G401 (cell line): ENCODE results near the gene CNOT11. TPM values are rescaled to one million over a fixed set of nuclear protein-coding genes. Genes with fewer than 3 reads are reported as not detected.
"Not testable (repeated sequence)": the region's sequence is repeated elsewhere in the genome, so short reads cannot be mapped to it uniquely, and the experiment has no call there.

ENCODE experiments used
- DNase-seq: peaks from one replicate; pipeline ENCODE4 v3.0.0-alpha.2; 2015; ENCODE audit warnings: low spot score
- in situ Hi-C: cut with HindIII; loops from 2 replicates; pipeline ENCODE4 v1.10.0; 2016; ENCODE audit warnings: low sequenced_read_pairs, mixed read lengths
- total RNA-seq: library from RNA; depleted of rRNA; stranded (reverse); fragments of >200 nt; shearing (Covaris generic); gene quantifications from 2 replicates; pipeline ENCODE4 v1.2.3, GENCODE V29; 2014; rRNA removed

CNOT11 gene
- 82.5 and 89.0 TPM in 2 replicates for total RNA-seq

GRCh38 chr2:101252408-101253012 is at the start of gene CNOT11:
TSS of gene CNOT11 (plus strand) at chr2:101252886. CDS start at chr2:101252965, 79 bp downstream.
- in situ Hi-C loops = no loop called here
- DNase-seq = peak; percentile 93

DNA sequence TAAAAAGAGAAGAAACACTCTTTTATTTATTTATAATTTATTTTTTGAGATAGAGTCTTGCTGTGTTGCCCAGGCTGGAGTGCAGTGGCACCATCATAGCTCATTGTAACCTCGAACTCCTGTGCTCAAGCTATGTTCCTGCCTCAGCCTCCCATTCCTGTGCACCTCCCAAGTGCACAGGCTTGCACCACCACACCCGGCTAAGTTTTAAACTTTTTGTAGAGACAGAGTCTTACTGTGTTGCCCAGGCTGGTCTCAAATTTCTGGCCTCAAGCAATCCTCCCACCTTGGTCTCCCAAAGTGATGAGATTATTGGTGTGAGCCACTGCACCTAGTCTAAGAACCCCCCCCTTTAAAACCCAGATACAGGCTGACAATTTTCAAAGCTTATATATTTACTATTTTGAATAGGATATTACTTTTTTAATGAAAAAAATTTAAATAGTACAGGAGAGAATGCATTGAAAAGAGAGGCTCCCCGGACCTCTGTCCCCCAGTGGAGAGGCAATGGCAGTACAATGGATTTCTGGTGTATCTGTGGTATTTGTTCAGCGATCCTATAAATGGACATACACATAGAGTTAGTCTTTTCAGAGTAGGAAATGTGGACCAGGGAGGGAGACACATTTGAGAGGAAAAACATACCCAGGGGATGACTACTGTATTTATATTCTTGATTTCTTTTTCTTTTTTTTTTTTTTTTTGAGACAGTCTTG is 48.1 kb upstream of the CNOT11 start:
- no peak for DNase-seq
- in situ Hi-C loops = loop anchor here (25.0 kb wide), 1 partner anchor 167 kb away; no protein-coding TSS in a partner anchor

DNA sequence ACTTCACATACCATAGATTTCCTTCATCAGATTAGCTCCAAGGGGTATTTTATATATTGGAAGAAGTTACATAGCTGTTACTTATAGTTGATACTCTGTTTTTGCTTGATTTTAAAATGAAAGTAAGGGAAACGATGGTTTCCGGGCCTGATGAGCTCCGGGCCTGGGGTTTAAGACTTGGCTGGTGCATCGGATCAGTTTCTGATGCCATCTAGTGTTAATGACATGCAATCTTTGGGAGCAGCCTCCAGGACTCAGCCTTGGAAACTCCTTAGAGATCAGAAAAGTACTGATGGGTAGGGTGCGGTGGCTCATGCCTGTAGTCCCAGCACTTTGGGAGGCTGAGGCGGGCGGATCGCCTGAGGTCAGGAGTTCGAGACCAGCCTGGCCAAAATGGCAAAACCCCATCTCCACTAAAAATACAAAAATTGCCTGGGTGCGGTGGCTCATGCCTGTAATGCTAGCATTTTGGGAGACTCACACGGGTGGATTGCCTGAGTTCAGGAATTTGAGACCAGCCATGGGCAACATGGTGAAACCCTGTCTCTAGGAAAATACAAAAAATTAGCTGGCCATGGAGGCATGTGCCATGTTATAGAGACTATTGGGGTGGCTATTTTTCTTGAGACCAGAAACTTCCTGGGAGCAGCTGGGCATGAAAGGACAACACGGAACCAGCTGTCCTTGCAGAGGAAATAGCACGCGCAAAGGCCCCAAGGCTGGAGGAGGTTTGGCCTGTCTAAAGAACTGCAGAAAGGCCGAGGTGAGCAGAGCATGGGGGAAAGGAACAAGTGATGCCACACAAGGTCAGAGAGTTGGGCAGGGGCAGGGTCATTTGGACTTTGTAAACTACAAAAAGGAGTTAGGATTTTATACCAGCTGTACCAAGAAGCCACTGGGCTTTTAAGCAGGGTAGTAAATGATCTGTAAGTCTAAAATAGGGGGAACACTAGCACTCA is 46.9 kb upstream of the CNOT11 start:
- in situ Hi-C loops = loop anchor here (25.0 kb wide), 1 partner anchor 168 kb away; no protein-coding TSS in a partner anchor
- DNase-seq = peak; percentile 76

DNA sequence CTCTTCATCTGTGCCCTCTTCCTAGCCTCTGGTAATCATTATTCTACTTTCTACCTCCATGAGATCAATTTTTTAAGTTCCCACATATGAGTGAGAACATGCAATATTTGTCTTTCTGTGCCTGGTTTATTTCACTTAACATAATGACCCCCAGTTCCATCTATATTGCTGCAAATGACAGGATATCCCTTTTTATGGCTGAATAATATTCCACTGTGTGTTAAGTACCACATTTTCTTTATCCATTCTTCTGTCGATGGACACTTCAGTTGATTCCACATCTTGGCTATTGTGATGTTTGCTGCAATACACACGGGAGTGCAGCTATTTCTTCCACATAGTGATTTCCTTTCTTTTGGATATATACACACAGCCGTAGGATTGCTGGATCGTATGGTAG is 43.9 kb upstream of the CNOT11 start:
- in situ Hi-C loops = loop anchor here (25.0 kb wide), 1 partner anchor 172 kb away; no protein-coding TSS in a partner anchor
- no peak for DNase-seq

DNA sequence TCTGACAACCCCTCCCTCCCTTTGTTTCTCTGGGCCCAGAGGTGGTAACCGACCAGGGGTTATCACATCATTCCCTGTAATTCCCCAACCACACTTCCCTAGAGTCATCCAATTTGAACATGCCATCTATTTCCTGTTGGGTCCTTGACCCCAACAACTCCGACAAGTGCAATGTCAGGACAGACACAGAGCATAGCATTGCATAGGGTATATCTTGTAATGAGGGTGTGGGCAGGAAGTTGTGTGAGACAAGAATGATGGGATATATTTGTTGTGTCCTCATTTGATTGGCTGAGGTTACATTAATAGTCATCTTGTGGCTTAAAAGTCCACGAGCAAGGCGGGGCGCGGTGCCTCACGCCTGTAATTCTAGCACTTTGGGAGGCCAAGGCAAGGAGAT is 33.4 kb upstream of the CNOT11 start:
- in situ Hi-C loops = loop anchor here (25.0 kb wide), 1 partner anchor 182 kb away; no protein-coding TSS in a partner anchor
- DNase-seq = no peak

GRCh38 chr2:101220091-101220490 is 32.6 kb upstream of the CNOT11 start:
- not testable (repeated sequence) for DNase-seq
- in situ Hi-C loops = loop anchor here (25.0 kb wide), 1 partner anchor 183 kb away; no protein-coding TSS in a partner anchor

GRCh38 chr2:101223814-101224231 is 28.9 kb upstream of the CNOT11 start:
- in situ Hi-C loops = loop anchor here (25.0 kb wide), 1 partner anchor 187 kb away; no protein-coding TSS in a partner anchor
- no peak for DNase-seq

DNA sequence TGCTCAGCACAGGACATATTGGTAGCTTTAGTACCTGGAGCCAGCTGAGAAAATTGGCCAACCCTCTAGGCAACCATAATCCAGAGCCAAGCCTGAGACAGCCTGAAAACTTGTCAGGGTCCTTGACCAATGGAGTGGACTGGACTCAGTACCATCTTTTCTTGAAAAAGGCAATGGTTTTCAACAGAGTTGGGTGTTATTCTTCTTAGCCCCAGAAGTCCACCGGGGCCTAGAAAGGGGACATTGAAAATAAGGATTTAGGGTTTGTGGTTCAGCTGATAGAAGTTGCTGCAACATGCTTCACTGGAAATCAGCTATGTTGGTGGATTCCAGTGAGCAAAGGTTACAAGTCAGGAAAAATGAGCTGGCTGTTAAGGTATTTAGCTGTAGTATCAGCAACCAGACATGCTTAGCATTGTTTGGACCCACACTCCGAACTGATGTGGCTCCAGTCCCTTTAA is 22.1 kb upstream of the CNOT11 start:
- DNase-seq = no peak
- in situ Hi-C loops = no loop called here

DNA sequence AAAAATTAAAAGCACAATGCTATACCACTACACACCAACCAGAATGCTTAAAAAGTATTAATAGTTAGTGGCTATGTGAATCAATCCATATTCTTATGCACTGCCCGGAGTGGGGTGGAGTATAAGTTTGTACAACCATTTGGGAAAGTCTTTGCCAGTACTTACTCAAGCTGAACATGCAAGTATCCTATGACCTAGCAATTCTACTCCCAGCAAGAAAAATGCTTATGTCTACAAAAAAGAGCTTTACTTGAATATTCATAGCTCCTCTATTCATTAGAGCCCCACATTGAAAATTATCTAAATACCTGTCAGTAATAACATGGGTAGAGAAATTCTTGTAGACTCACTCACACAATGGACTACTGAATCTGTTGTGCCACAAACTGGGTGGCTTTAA is 21.4 kb upstream of the CNOT11 start:
- in situ Hi-C loops = no loop called here

GRCh38 chr2:101231937-101232730 is 20.6 kb upstream of the CNOT11 start:
- no peak for DNase-seq
- in situ Hi-C loops = no loop called here

More for the DNA sequence above, 21.4 kb upstream of the CNOT11 start:
- DNase-seq = no peak

- in situ Hi-C loops = no loop called here
- DNase-seq = no peak
Measured at GRCh38 chr2:101232770-101233169, 19.9 kb upstream of the CNOT11 start.

DNA sequence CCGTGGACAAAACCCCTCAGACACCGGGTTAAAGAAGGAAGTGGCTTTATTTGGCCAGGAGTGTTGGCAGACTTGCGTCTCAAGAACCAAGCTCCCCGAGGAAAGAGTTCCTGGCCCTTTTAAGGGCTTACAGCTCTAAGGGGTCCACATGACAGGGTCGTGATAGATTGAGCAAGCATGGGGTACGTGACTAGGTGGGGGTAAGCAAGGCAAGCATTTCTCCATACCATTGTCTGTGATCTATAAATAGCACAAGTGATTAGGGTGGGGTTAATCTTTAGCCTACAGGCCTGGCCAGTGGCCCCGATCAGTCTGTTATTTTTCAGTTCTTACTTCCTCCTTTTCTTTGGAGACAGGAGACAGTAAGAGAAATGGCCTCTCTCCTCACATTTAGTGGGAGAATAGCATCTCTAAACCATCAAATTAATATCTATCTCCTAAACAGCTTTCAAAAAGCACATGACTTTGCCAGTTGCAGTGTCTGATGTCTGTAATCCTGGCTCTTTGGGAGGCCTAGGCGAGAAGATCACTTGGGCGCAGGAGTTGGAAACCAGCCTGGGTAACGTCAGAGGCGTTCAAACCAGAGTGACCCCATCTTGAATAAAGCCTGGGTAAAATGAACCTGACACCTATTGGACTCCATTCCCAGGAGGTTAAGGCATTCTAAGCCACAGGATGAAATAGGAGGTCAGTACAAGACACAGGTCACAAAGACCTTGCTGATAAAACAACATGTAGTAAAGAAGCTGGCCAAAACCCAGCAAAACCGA is 18.3 kb upstream of the CNOT11 start:
- in situ Hi-C loops = no loop called here

DNA sequence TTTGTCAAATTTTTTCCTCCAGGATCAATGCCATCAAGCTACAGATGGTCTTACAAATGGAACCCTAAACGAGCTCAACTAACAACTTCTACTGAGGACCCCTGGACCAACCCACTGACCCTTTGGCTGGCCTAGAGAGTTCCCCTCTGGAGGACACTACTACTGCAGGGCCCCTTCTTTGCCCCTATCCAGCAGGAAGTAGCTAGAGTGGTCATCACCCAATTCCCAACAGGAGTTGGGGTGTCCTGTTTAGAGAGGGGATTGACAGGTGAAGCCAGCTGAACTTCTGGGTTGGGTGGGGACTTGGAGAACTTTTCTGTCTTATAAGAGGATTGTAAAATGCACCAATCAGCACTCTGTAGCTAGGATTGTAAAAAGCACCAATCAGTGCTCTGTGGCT is 16.7 kb upstream of the CNOT11 start:
- DNase-seq, in situ Hi-C loops: not testable (repeated sequence)

More for the DNA sequence above, 18.3 kb upstream of the CNOT11 start:
- DNase-seq = no peak

GRCh38 chr2:101237944-101238343 is 14.7 kb upstream of the CNOT11 start:
- in situ Hi-C loops, DNase-seq: not testable (repeated sequence)

DNA sequence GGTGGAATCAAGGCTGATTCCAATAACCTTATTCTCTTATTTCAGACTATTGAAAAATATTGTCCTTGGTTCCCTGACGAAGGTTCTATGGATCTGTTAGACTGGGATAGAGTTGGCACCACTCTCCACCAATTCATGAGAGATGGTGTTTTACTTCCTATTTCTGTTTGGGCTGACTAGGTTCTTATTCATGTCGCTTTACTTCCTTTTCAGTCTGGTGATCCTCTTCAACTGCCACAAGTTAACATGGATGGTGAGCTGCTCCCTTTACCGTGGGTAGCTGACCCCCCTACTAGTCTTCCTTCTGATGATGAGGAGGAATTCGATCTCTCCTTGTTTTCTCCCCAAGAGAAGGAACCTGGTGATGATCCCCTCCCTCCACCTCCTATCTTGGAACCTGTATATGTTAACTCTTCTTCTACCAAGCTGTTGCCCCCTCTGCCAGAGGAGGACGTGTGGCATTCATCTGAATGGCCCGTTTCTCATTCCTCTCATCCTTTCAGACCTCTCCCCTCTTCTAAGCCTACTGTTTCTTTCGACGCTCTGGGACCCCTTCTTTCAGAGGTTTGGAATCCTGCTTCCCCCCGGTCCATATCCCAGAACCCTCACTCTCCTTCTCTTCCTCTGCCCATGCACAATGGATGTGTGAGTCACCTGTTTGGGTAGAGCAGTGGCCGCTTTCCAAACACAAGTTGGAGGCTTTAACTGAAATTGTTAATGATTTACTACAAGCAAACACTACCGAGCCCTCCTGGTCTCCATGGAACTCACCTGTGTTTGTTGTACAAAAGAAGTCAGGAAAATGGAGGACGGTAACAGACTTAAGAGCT is 13.5 kb upstream of the CNOT11 start:
- no peak for DNase-seq
- in situ Hi-C loops = no loop called here

- in situ Hi-C loops, DNase-seq: not testable (repeated sequence)
Measured at GRCh38 chr2:101239760-101240118, 12.9 kb upstream of the CNOT11 start.

GRCh38 chr2:101240694-101241093 is 12.0 kb upstream of the CNOT11 start:
- DNase-seq, in situ Hi-C loops: not testable (repeated sequence)
